ENCODE measurements around the gene ELOVL2.

DNA sequence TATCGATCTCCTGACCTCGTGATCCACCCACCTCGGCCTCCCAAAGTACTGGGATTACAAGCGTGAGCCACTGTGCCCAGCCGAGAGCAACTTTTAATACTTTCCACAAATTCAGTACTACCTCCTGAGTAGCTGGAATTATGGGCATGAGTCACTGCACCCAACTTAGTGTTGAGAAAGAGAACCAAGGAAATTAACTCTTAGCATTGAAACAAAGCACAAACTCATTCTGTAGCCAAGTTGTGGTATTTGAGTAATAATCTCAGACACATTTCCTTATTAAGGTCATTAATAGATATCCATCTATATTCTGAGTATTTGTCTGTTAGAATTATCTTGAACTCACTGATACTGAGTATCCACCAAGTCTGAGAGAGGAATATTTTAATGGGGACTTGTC lies 14.3 kb upstream of the ELOVL2 start:
- TF ChIP-seq, protein P1, sequence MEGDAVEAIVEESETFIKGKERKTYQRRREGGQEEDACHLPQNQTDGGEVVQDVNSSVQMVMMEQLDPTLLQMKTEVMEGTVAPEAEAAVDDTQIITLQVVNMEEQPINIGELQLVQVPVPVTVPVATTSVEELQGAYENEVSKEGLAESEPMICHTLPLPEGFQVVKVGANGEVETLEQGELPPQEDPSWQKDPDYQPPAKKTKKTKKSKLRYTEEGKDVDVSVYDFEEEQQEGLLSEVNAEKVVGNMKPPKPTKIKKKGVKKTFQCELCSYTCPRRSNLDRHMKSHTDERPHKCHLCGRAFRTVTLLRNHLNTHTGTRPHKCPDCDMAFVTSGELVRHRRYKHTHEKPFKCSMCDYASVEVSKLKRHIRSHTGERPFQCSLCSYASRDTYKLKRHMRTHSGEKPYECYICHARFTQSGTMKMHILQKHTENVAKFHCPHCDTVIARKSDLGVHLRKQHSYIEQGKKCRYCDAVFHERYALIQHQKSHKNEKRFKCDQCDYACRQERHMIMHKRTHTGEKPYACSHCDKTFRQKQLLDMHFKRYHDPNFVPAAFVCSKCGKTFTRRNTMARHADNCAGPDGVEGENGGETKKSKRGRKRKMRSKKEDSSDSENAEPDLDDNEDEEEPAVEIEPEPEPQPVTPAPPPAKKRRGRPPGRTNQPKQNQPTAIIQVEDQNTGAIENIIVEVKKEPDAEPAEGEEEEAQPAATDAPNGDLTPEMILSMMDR (conservative IDR thresholded peaks at IDR 0.05): no peak
- no peak for TF ChIP-seq EZH2 (IDR thresholded peaks at IDR 0.05; ENCODE audit: low read depth)
